Suprapubic skin (tissue), 4 donors: ENCODE results near the gene SNX15.

Source experiments
- CTCF ChIP-seq, 2 donors: fragments of 200-600 bp in 1 of 2; fragments of 450-650 bp in 1 of 2; sonication (generic) in 1 of 2; IDR thresholded peaks; one replicate each; pipeline ENCODE4 v1.5.1; 2016 to 2019; ENCODE audit warnings: antibody characterized with exemption in 2 of 2, mild to moderate bottlenecking in 1 of 2, moderate library complexity in 1 of 2
- POLR2A ChIP-seq, 2 donors: fragments of 450-650 bp; IDR thresholded peaks; one replicate each; pipeline ENCODE4 v1.6.1; 2017; ENCODE audit warnings: antibody characterized with exemption in 2 of 2, mild to moderate bottlenecking in 2 of 2, moderate library complexity in 2 of 2
- POLR2AphosphoS5 ChIP-seq, 3 donors: sonication (generic); formaldehyde crosslinking; IDR thresholded peaks; one replicate each; pipeline ENCODE4 v1.6.1; 2017; ENCODE audit warnings: antibody characterized with exemption in 3 of 3

GRCh38 chr11:65089621-65090020, 62.4 kb downstream of the SNX15 start:
- TF ChIP-seq CTCF (IDR thresholded peaks at IDR 0.05), result no peak
- no peak for TF ChIP-seq POLR2A (IDR thresholded peaks at IDR 0.05)
- TF ChIP-seq POLR2AphosphoS5 (IDR thresholded peaks at IDR 0.05), result no peak
